Fibroblast of villous mesenchyme (primary cell): ENCODE data around the gene CLRN3. TPM values are rescaled to one million over a fixed set of nuclear protein-coding genes. Genes with fewer than 3 reads are reported as not detected.

Experiments
- DNase-seq: peaks from one replicate; pipeline ENCODE4 v3.0.0-alpha.2; 2010; ENCODE audit warnings: low read depth
- H3K4me3 ChIP-seq: 2 replicates; pipeline ENCODE4 v1.5.1; 2011; ENCODE audit warnings: low read depth, mild to moderate bottlenecking, low read length
- total RNA-seq: library from RNA; depleted of rRNA; stranded (reverse); fragments of >200 nt; gene quantifications from 2 replicates; pipeline ENCODE4 v1.2.3, GENCODE V29; 2012
- TF ChIP-seq, protein P1 (sequence below): IDR thresholded peaks from 2 replicates; pipeline ENCODE4 v1.5.1; 2012; ENCODE audit warnings: low read depth, mild to moderate bottlenecking, low read length; ENCODE audit not compliant: insufficient read depth

Gene CLRN3
- total RNA-seq, 1 donor, result not detected

DNA sequence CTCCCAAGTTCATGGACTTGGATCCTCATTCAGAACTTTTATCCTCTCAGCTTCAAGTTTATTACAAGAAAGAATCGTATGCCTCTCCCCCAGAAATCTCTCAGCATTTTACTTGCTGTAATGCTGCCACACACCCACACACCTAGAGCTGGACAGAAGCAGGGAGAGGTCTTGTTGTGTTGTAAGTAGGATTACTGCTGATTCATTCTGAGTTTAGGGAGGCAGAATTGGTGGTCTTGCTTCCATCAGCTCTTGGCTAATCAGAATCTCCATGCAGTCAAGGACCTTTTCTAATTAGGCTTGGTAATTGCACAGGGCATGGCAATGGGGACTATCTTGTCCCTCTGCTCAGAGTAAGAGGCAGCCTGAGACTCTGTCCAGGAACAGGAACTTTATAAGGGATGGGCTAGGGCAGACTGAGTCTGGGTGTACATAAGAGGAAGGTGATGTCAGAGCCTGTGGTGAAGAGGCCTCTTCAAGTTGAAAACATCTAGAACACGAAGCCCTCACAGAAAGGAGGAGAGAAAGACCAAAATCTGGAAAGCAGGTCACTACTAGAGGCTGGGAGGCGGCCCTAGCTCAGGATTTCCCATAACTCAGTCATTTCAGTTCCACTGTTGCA is 7.1 kb upstream of the CLRN3 start:
- H3K4me3 ChIP-seq, result no peak overlapping the region
- TF ChIP-seq, protein P1, sequence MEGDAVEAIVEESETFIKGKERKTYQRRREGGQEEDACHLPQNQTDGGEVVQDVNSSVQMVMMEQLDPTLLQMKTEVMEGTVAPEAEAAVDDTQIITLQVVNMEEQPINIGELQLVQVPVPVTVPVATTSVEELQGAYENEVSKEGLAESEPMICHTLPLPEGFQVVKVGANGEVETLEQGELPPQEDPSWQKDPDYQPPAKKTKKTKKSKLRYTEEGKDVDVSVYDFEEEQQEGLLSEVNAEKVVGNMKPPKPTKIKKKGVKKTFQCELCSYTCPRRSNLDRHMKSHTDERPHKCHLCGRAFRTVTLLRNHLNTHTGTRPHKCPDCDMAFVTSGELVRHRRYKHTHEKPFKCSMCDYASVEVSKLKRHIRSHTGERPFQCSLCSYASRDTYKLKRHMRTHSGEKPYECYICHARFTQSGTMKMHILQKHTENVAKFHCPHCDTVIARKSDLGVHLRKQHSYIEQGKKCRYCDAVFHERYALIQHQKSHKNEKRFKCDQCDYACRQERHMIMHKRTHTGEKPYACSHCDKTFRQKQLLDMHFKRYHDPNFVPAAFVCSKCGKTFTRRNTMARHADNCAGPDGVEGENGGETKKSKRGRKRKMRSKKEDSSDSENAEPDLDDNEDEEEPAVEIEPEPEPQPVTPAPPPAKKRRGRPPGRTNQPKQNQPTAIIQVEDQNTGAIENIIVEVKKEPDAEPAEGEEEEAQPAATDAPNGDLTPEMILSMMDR, result no peak
- no peak for DNase-seq

DNA sequence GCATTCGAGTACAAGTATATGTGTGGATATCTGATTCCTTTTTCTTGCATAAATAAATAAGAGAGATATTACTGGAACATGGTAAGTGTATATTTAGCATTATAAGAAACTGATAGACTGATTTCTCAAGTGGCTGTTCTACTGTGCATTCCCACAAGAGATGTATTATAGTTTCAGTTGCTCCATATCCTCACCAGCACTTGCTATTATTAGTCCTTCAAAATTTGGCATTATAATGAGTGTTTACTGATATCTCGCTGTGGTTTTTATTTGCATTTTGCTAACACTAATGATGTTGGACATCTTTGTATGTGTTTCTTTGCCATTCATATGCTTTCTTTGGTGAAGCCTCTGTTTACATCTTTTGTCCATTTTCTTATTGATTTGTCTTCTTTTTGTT is 4.4 kb upstream of the CLRN3 start:
- DNase-seq, result no peak
- H3K4me3 ChIP-seq, result no peak overlapping the region
- TF ChIP-seq, protein P1, result no peak

DNA sequence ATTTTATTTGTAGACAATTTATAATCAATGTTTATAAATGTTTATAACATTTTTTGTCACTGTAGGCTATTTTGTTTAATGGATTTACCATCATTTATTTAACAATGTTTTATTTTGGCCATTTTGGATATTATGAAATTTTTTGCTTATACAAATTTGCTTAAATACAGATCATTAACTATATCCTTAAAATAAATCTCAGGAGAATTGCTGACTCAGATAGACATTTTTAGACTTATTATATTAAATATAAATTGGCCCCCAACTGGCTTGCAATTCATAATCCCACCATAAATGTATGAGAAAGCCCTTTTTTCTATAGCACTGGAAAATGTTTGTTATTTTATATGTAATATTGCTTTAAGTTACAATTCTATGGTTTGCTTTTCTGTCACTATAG is 3.8 kb upstream of the CLRN3 start:
- no peak for DNase-seq
- TF ChIP-seq, protein P1, result no peak
- no peak overlapping the region for H3K4me3 ChIP-seq

DNA sequence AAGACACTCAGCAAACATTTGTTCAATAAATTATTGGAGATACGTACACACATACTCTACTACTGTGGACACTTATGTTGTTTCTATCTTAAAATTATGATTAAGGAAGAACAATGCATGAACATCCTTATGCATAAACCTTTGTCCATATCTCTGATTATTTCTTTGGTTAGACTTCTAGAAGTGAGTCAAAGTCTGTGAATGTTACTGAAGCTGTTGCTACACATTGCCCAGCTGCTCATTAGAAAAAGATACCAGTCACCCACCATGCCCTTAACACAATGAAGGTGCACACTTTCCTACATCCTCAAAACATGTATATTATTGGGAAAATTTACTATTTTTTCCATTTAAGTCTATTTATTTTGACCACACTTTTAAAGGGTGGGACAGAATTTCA is 1.4 kb upstream of the CLRN3 start:
- TF ChIP-seq, protein P1, result no peak
- DNase-seq, result no peak
- H3K4me3 ChIP-seq, result no peak overlapping the region

DNA sequence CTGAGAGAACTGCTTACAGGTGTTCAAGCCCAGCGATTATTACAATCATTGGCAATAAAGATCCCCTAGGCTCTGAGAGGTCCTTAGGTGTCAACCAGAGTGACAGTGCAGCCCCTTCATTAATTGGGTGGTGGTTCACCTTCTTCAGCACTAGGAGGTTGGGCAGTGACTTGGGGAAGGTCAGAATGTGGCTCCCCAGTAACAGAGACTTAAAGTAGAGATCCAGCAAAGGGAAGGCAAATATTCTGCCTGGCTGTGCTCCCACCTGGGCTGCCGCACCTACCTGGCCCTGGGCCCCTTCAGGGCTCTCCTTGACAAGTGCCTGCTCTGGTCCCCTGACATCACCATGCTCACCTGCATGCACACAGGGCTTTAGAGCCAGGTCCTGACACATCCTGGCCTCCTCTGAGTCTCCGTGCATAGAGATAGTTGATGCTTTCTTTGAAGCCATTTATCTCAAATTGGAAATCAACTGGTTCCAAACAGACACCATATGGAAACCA is 1.9 kb downstream of the CLRN3 start:
- H3K4me3 ChIP-seq, result no peak overlapping the region
- TF ChIP-seq, protein P1, result no peak
- DNase-seq, result no peak

DNA sequence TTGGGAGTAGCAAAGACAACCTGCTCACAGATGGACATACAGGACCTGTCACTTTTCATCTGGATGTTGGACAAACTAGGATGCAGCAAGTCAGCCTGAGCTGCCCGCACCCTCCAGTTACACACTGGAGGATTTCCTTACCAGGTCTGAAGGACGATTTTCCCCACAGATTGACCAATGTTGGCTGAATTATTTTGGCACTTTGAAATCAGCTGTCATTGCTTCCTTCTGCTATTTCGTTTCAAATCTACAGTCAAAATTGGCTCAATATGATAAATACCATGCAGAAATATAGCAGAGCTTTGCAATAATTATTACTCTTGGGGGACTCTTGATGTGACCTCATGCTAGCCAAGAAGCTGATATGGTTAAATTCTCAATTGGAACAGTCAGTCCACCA is 2.5 kb downstream of the CLRN3 start:
- no peak for DNase-seq
- TF ChIP-seq, protein P1, result no peak
- no peak overlapping the region for H3K4me3 ChIP-seq

DNA sequence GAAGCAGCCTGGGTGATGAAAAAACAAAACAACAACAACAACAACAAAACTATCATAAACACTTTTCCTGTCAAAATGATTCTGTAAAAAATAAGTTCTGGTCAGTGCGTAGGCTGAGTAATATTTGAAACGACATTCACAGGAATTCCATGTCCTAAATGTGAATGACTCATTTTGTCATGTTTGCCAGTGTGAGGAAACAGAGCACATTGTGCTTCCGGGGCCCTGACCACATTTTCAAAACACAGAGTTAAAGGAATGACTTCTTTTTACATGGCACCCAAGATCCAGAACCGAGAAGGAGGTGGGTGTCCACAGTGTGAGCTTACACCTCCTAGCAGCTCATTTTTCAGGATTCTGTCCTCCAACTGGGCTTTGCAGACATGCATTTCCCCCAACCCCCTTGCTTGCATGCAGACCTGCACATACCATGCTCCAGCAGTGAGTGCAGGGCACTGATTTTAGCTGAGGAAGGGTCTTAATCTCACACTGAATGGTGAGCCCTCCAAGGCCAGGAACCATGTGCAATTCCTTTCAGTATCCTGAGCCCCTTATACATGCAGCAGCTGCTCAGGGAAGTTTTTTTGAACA is 3.0 kb downstream of the CLRN3 start:
- H3K4me3 ChIP-seq, result no peak overlapping the region
- DNase-seq, result peak; percentile 79
- TF ChIP-seq, protein P1, result no peak
